PFSK-1 (cell line): Measurements from ENCODE around the gene FOXE1.

Experiments used
- FOXP2 ChIP-seq: optimal IDR thresholded peaks from 2 replicates; pipeline ENCODE3; 2011; ENCODE audit warnings: borderline replicate concordance, control low read depth, inconsistent platforms; ENCODE audit not compliant: insufficient read depth; ENCODE audit errors: extremely low read length, extremely low read depth
- POLR2AphosphoS5 ChIP-seq: IDR thresholded peaks from 2 replicates; pipeline ENCODE4 v1.6.1; 2012; ENCODE audit warnings: low read depth, mild to moderate bottlenecking, control low read depth, low read length, moderate library complexity
- REST ChIP-seq, 2 experiments: IDR thresholded peaks; 2 replicates each; pipeline versions ENCODE4 v1.6.1 to v1.8.0; 2011 to 2012; ENCODE audit warnings: low read depth in 2 of 2, low read length in 2 of 2, control low read depth in 1 of 2, inconsistent platforms in 1 of 2, mild to moderate bottlenecking in 1 of 2, moderate library complexity in 1 of 2; ENCODE audit not compliant: insufficient read depth in 1 of 2
- SIN3A ChIP-seq: IDR thresholded peaks from 2 replicates; pipeline ENCODE4 v1.6.1; 2012; ENCODE audit warnings: mild to moderate bottlenecking, low read length, moderate library complexity, borderline replicate concordance; ENCODE audit not compliant: insufficient read depth
- TAF1 ChIP-seq: IDR thresholded peaks from 2 replicates; pipeline ENCODE4 v1.6.1; 2012; ENCODE audit warnings: low read length, control low read depth, borderline replicate concordance; ENCODE audit not compliant: insufficient read depth

DNA sequence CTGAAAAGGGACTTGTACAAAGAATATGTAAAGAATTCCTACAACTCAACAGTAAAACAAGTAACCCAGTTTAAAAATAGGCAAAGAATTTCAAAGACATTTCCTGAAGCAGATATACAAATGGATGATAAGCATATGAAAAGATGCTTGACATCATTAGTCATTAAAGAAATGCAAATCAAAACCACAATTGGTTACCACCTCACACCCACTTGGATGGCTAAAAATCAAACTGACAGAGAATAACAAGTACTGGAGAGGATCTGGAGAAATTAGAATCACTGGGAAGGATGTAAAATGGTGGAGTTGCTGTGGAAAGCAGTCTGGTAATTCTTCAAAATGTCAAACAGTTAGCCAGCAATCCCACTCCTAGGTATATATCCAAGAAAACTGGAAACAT lies 12.5 kb upstream of the FOXE1 start:
- TF ChIP-seq POLR2AphosphoS5 = no peak
- TF ChIP-seq REST (IDR thresholded peaks at IDR 0.05; ENCODE audit: insufficient read depth in 1 of 2, low read depth in 2 of 2, low read length in 2 of 2) = no peak
- TF ChIP-seq TAF1 = no peak
- TF ChIP-seq SIN3A = no peak
- no peak for TF ChIP-seq FOXP2
